IPS DF 6.9 (cell line): ENCODE measurements around the gene FAAP100.

Source experiments
- DNase-seq: peaks from one replicate; pipeline ENCODE4 v3.0.0-alpha.2; 2013; ENCODE audit warnings: low read depth, low spot score
- H3K27ac ChIP-seq: one replicate; pipeline ENCODE4 v1.5.1; 2013; ENCODE audit warnings: low read length, control low read depth
- H3K27me3 ChIP-seq: 2 replicates; pipeline ENCODE4 v1.6.1; 2013; ENCODE audit warnings: mild to moderate bottlenecking, low read length; ENCODE audit not compliant: control insufficient read depth, insufficient read depth
- H3K36me3 ChIP-seq: 2 replicates; pipeline ENCODE4 v1.6.1; 2013; ENCODE audit warnings: low read length; ENCODE audit not compliant: control insufficient read depth, insufficient read depth
- H3K4me1 ChIP-seq: 2 replicates; pipeline ENCODE4 v1.6.1; 2013; ENCODE audit warnings: low read length; ENCODE audit not compliant: control insufficient read depth, insufficient read depth
- H3K4me3 ChIP-seq: 2 replicates; pipeline ENCODE4 v1.5.1; 2013; ENCODE audit warnings: mild to moderate bottlenecking, low read length
- H3K9me3 ChIP-seq: 2 replicates; pipeline ENCODE4 v1.6.1; 2013; ENCODE audit warnings: low read length, inconsistent platforms; ENCODE audit not compliant: control insufficient read depth, insufficient read depth
- whole genome bisulfite sequencing: extraction: QIAGEN DNeasy Blood & Tissue Kit; methylation state at CpG from one replicate; pipeline ENCODE4 v1.1.7; 2013; ENCODE audit warnings: mixed read lengths, missing lambda C conversion rate; ENCODE audit not compliant: insufficient read length, insufficient coverage; 5-methylcytosine and 5-hydroxymethylcytosine counted together

Gene FAAP100

DNA sequence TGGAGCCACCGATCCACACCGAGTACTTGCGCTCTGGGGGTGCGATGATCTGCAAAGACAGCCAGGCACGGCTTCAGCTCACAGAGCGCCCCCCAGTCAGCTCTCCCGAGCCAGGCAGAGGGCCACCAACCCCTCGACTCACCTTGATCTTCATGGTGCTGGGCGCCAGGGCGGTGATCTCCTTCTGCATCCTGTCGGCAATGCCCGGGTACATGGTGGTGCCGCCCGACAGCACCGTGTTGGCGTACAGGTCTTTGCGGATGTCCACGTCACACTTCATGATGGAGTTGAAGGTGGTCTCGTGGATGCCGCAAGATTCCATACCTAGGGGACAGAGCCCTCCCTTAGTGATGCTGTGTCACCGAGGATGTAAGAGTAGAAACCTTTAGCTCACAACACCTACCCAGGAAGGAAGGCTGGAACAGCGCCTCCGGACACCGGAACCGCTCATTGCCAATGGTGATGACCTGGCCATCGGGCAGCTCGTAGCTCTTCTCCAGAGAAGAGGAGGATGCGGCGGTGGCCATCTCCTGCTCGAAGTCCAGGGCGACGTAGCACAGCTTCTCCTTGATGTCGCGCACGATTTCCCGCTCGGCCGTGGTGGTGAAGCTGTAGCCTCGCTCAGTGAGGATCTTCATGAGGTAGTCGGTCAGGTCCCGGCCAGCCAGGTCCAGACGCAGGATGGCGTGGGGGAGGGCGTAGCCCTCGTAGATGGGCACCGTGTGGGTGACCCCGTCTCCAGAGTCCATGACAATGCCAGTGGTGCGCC, 41.2 kb downstream of the FAAP100 start:
- peaks cover 2% of the 10 kb centered on the region; the same call in 1 of the 2 replicates for H3K4me1 ChIP-seq
- H3K9me3 ChIP-seq = no peaks in the 10 kb centered on the region
- no peaks in the 10 kb centered on the region for H3K27me3 ChIP-seq
- H3K4me3 ChIP-seq = peak overlapping the region; percentile 83
- no peak overlapping the region for H3K27ac ChIP-seq
- WGBS = no CpG with 5 or more reads among the region's 48 CpGs
- DNase-seq = no peak
- H3K36me3 ChIP-seq = peaks cover 24% of the 10 kb centered on the region

DNA sequence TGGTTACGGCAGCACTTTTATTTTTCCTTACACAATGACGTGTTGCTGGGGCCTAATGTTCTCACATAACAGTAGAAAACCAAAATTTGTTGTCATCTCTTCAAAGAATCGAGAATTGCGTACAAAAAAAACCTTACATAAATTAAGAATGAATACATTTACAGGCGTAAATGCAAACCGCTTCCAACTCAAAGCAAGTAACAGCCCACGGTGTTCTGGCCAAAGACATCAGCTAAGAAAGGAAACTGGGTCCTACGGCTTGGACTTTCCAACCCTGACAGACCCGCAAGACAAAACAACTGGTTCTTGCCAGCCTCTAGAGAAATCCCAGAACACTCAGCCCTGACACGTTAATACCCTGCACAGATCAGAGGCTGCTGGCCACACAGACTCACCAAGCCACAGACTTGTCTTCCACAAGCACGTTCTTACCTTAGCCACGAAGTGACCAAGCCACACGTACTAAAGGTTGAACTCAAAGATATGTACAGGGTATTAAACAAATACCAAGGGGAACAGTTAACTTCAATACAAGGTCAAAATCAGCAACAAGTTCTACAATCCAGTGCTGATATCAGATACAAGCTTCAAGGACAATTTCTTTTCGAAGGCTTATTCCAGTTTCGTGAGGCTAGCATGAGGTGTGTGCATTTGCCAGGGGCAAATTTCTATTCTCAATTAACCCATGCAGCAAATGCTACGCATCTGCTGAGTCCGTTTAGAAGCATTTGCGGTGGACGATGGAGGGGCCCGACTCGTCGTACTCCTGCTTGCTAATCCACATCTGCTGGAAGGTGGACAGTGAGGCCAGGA, 42.0 kb downstream of the FAAP100 start:
- no peaks in the 10 kb centered on the region for H3K27me3 ChIP-seq
- H3K4me3 ChIP-seq = peak overlapping the region; percentile 83
- no peak for DNase-seq
- H3K9me3 ChIP-seq = no peaks in the 10 kb centered on the region
- no peak overlapping the region for H3K27ac ChIP-seq
- H3K36me3 ChIP-seq = peaks cover 24% of the 10 kb centered on the region
- no CpG with 5 or more reads among the region's 22 CpGs for whole genome bisulfite sequencing
- H3K4me1 ChIP-seq = no peaks in the 10 kb centered on the region

GRCh38 chr17:81509207-81509971, 42.8 kb downstream of the FAAP100 start:
- peak overlapping the region; percentile 8; the same call in 1 of the 2 replicates for H3K4me3 ChIP-seq
- H3K36me3 ChIP-seq = peaks cover 24% of the 10 kb centered on the region
- no peaks in the 10 kb centered on the region for H3K27me3 ChIP-seq
- H3K9me3 ChIP-seq = no peaks in the 10 kb centered on the region
- no CpG with 5 or more reads among the region's 12 CpGs for WGBS
- no peak overlapping the region for H3K27ac ChIP-seq
- no peaks in the 10 kb centered on the region for H3K4me1 ChIP-seq
- DNase-seq = no peak

- H3K4me3 ChIP-seq = no peak overlapping the region
- DNase-seq = no peak
- H3K4me1 ChIP-seq = no peaks in the 10 kb centered on the region
- H3K27ac ChIP-seq = no peak overlapping the region
- no peaks in the 10 kb centered on the region for H3K9me3 ChIP-seq
- no CpG with 5 or more reads among the region's 10 CpGs for WGBS
- peaks cover 24% of the 10 kb centered on the region for H3K36me3 ChIP-seq
- H3K27me3 ChIP-seq = no peaks in the 10 kb centered on the region
Observed at GRCh38 chr17:81508639-81509206, 43.4 kb downstream of the FAAP100 start.

DNA sequence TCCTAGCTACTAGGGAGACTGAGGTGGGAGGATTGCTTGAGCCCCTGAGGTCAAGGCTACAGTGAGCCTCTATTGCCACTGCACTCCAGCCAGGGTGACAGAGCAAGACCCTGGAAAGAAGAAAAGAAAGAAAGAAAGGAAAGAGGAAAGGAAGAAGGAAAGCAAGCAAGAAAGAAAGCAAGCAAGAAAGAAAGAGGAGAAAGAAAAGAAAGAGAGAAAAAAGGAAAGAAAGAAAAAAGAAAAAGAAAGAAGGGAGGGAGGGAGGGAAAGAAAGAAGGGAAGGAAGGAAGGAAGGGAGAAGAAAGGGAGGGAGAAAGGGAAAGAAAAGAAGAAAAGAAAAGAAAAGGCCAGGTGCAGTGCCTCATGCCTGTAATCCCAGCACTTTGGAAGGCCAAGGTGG, 48.5 kb downstream of the FAAP100 start:
- H3K27ac ChIP-seq = no peak overlapping the region
- H3K36me3 ChIP-seq = no peaks in the 10 kb centered on the region
- 0 out of 2 replicates have a peak, but pooled peaks cover 1% of the 10 kb centered on the region for H3K4me1 ChIP-seq
- no peaks in the 10 kb centered on the region for H3K27me3 ChIP-seq
- no peak overlapping the region for H3K4me3 ChIP-seq
- no peak for DNase-seq
- H3K9me3 ChIP-seq = no peaks in the 10 kb centered on the region

- Histone ChIP-seq H3K9me3 (no peaks in the 10 kb centered on the region), H3K27ac (no peak overlapping the region), H3K4me3 (no peak overlapping the region), H3K36me3 (no peaks in the 10 kb centered on the region), H3K4me1 (0 out of 2 replicates have a peak, but pooled peaks cover 1% of the 10 kb centered on the region), H3K27me3 (no peaks in the 10 kb centered on the region)
- no peak for DNase-seq
- WGBS = no CpG with 5 or more reads among the region's 12 CpGs
Observed at GRCh38 chr17:81502471-81503017, 49.6 kb downstream of the FAAP100 start.

DNA sequence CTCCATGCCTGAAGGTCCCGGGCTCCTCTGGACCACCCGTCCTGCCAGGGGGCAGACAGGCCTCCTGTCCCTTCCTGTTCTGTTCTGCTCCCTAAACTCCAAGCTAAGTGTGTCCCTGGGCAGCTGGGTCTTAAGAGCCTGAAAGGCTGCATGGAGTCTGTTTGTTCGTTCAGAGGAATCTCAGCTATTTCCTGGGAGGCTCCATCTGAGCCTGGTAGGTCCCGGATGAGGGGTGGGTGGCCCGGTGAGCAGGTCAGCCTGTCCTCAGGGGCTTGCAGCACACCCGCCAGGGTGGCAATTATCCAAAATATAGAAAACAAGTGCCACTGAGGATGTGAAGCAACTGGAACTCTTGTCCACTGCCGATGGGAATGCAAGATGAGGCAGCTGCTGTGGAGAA, 52.1 kb downstream of the FAAP100 start:
- Histone ChIP-seq H3K9me3 (no peaks in the 10 kb centered on the region), H3K4me3 (no peak overlapping the region), H3K27me3 (no peaks in the 10 kb centered on the region), H3K4me1 (0 out of 2 replicates have a peak, but pooled peaks cover 1% of the 10 kb centered on the region), H3K27ac (no peak overlapping the region), H3K36me3 (no peaks in the 10 kb centered on the region)
- DNase-seq = no peak
- no CpG with 5 or more reads among the region's 7 CpGs for WGBS

DNA sequence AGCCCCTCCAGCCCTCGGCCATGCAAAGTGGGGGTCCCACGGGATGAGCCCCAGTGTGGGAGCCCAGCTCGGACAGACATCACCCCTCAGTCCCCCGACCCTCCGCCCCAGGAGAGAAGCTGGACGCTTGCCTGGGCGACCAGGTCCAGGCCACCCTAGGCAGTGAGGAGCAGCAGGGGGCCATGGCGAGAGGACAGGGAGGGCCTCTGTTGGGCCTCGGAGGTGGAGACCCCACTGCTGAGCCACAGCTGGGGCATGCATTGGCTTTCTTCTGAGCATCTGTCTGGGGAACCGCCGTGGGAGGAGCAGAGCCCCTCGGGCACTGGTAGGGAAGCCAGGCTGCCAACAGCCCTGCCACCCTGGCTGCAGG, 52.6 kb downstream of the FAAP100 start:
- Histone ChIP-seq H3K4me1 (0 out of 2 replicates have a peak, but pooled peaks cover 1% of the 10 kb centered on the region), H3K9me3 (no peaks in the 10 kb centered on the region), H3K4me3 (no peak overlapping the region), H3K36me3 (no peaks in the 10 kb centered on the region), H3K27ac (no peak overlapping the region), H3K27me3 (no peaks in the 10 kb centered on the region)
- DNase-seq = no peak
- no CpG with 5 or more reads among the region's 12 CpGs for WGBS

DNA sequence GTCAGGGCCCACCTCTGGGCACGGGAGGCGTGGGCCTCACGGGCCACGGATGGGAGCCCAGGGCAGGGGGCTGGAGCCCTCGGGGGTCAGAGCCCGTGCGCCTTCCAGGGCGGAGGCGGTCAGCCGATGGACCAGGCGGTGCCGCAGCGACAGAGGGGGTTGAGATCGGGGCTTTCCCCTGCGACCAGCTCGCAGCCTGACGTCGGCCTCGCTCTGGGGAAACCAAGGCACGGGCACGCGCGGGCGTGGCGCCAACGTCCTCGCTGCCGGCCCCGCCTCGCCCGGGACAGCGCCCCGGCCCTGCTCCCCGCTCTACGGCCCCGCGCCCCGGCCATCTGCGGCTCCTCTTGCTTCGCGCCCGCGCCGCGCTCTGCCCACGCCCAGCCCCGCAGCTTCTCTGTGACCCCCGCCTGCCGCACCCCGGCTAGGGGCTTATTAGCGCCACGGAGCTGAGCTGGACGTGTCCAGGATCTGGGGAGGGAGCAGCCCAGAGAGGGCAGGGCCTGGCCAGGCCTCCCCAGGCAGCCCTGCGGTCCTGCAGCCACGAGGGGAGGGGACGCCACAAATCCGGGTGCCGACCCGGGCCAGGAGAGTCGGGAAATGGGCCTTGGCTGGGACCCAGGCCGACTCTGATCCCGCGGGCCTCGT, 53.1 kb downstream of the FAAP100 start:
- H3K9me3 ChIP-seq = no peaks in the 10 kb centered on the region
- no peak overlapping the region for H3K4me3 ChIP-seq
- 0 out of 2 replicates have a peak, but pooled peaks cover 1% of the 10 kb centered on the region for H3K4me1 ChIP-seq
- WGBS = no CpG with 5 or more reads among the region's 64 CpGs
- DNase-seq = no peak
- H3K27ac ChIP-seq = no peak overlapping the region
- no peaks in the 10 kb centered on the region for H3K27me3 ChIP-seq
- no peaks in the 10 kb centered on the region for H3K36me3 ChIP-seq
